Frontal cortex (tissue), 4 donors: ENCODE data around the gene TRAPPC5. TPM values are rescaled to one million over a fixed set of nuclear protein-coding genes. Genes with fewer than 3 reads are reported as not detected.

Experiments
- DNase-seq, 2 donors: peaks; one replicate each; pipeline ENCODE4 v3.0.0; 2012; ENCODE audit warnings: low spot score in 2 of 2
- FAIRE-seq: peaks from 2 replicates; lab custom pipeline; 2012; peaks lifted over from hg19 to GRCh38; lab: Jason Lieb, UNC
- total RNA-seq: library from RNA; depleted of rRNA; stranded (reverse); fragments of >200 nt; gene quantifications from one replicate; pipeline ENCODE4 v1.2.3, GENCODE V29; 2014
- donor health status: control.
- donor health status: control.
- donor health status: control.

TRAPPC5 gene
- total RNA-seq, 1 donor from 2014 or later = 15.5 TPM

DNA sequence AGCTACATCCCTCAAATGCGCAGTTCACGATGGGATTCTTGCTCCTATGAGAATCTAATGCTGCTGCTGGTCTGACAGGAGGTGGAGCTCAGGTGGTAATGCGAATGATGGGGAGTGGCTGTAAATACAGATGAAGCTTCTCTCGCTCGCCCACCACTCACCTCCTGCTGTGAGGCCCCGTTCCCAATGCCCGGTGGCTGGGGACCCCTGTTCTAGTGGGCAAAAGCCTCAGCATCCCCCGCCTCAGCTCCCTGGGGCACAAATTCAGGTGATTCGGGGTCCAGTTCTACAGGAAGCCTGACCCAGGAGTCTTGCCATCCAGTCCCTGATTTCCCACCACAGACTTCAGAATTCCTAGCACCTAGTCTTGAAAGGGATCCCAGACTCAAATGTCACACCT is 8.1 kb upstream of the TRAPPC5 start:
- no peak for FAIRE-seq
- DNase-seq = no peak

GRCh38 chr19:7674010-7675005 is 6.3 kb upstream of the TRAPPC5 start:
- DNase-seq (no peak), FAIRE-seq (no peak)

DNA sequence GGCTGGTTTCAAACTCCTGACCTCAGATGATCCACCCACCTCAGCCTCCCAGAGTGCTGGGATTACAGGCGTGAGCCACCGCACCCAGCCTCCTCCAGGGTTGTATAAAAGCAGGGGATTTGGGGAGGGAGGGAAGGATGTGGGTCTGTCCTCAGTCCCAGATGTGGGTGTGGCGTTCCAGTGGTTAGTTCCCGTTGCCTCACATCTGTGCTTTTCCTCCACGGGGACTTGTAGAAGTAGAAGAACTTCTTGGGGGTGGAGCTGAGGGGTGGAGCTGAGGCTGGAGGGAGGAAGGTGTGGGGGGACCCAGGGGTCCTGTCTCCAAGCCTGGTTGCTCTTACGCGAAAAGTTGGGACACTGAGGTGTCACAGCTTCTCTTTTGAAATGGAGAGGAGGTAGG is 4.3 kb upstream of the TRAPPC5 start:
- FAIRE-seq (no peak), DNase-seq (no peak)

- DNase-seq (no peak), FAIRE-seq (no peak)
Observed at GRCh38 chr19:7676854-7677253, 3.8 kb upstream of the TRAPPC5 start, which contains the start of gene MCEMP1. TSS of gene MCEMP1 (plus strand) at chr19:7677090. CDS start at chr19:7677121, 31 bp downstream.

- FAIRE-seq (no peak), DNase-seq (no peak)
Observed at GRCh38 chr19:7677669-7678311, 2.8 kb upstream of the TRAPPC5 start.

- DNase-seq = no peak
Observed at GRCh38 chr19:7678971-7679751, 1.5 kb upstream of the TRAPPC5 start.

GRCh38 chr19:7679771-7680605 is 645 bp upstream of the TRAPPC5 start:
- no peak for DNase-seq
- no peak for FAIRE-seq

More at GRCh38 chr19:7678971-7679751, 1.5 kb upstream of the TRAPPC5 start:
- no peak for FAIRE-seq

DNA sequence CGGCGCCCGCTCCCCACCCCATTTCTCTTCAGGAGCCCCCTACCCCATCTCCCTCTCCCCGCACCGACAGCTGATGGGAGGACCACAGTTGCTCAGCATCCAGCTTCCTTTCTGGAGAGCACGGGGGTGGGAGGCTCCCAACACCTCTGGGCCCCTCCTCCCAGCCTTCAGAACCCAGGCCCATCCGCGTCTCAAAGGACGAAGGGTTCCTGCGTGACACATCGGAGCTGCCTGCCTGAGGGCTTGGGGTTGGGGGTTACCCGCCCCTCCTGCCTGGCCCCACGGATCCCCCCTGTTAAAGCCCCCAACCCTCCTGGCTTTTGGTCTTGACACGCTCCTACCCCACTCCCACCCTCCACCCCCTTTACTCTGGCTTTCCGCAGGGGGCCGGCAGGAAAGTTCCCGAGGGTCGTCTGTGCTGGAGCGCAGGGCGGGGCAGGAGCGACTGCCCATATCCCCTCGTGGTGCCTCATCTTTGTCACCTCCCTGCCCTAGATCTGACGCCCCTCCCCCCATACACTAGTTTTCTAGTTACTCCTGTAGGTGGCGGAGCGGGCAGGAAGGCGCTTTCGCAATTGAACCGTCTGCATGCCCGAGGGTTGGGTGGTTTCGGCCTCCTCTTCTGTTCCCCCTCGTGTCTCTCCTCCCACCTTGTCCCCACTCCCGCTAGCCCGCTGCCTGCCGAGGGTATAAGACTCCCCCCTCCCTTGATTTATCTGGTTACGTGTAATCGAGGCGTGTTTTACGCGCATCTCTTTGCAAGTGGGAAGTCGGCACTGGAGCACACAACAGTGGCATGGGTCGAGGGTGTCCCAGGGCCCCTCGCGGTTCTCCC is 924 bp downstream of the TRAPPC5 start:
- DNase-seq = peak; percentile 80 to 83
- FAIRE-seq = no peak

DNA sequence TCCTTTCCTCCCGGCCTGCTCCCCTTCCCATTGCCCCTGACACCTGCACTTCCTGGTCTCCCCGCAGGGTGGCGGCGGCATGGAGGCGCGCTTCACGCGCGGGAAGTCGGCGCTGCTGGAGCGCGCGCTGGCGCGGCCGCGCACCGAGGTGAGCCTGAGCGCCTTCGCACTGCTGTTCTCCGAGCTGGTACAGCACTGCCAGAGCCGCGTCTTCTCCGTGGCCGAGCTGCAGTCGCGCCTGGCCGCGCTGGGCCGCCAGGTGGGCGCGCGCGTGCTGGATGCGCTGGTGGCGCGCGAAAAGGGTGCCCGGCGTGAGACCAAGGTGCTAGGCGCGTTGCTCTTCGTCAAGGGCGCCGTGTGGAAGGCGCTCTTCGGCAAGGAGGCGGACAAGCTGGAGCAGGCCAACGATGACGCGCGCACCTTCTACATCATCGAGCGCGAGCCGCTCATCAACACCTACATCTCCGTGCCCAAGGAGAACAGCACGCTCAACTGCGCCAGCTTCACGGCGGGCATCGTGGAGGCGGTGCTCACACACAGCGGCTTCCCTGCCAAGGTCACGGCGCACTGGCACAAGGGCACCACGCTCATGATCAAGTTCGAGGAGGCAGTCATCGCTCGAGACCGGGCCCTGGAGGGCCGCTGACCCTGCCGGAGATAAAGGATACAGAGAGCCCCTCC is 1.7 kb downstream of the TRAPPC5 start:
- DNase-seq (no peak), FAIRE-seq (no peak)

- DNase-seq (no peak), FAIRE-seq (no peak)
Observed at GRCh38 chr19:7685546-7686445, 5.2 kb downstream of the TRAPPC5 start.

DNA sequence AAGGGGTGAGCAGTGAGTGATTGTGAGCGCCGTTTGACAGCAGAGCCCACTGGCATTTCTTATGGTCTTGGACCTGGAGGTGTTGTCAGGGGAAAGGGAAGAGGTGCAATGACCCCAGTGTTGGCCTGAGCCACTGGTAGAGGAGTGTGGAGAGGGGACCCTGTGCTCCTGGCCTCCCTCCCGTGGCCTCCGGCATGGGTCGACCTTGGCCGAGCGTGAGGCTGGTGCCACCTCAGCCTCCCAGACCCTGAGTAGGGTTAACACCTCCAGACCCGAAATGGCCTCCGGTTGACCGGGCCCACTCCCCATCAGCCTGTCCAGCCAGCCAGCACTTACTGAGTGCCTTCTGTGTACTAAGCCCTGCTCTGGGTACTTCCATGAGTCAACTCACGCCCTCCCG is 6.5 kb downstream of the TRAPPC5 start:
- DNase-seq = no peak

GRCh38 chr19:7689165-7689564 is 8.5 kb downstream of the TRAPPC5 start:
- FAIRE-seq = no peak
- no peak for DNase-seq

More for the DNA sequence above, 6.5 kb downstream of the TRAPPC5 start:
- no peak for FAIRE-seq

DNA sequence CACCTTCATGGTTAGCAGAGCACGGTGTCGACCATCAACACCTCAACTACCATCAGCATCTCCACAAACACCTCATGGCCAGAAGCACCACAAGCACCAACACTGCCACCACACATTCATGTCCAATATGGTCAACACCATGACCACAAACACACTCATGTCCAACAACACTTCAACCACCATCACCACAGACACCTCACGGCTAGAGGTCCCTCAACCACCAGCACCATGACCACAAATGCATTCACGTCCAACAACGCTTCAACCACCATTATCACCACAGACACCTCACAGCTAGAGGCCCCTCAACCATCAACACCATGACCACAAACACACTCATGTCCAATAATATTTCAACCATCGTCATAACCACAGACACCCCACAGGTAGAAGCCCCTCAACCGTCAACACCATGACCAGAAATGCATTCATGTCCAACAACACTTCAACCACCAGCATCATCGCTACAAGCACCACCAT is 10.2 kb downstream of the TRAPPC5 start:
- no peak for DNase-seq
- FAIRE-seq = no peak

DNA sequence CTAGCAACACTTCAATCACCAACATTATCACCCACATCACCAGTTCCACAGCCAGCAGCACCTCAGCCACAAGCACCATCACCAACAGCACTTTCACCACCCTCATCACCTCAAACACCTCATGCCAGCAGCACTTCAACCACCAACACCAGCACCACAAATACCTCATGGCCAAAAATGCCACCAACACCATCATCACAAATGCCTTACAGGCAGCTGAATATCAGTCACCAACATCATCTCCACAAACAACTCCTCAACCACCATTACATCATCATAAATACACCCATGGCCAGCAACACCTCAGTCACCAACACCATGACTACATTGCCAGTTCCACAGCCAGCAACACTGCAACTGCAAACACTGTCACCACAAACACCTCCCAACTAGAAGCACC is 10.9 kb downstream of the TRAPPC5 start:
- FAIRE-seq = no peak
- no peak for DNase-seq

DNA sequence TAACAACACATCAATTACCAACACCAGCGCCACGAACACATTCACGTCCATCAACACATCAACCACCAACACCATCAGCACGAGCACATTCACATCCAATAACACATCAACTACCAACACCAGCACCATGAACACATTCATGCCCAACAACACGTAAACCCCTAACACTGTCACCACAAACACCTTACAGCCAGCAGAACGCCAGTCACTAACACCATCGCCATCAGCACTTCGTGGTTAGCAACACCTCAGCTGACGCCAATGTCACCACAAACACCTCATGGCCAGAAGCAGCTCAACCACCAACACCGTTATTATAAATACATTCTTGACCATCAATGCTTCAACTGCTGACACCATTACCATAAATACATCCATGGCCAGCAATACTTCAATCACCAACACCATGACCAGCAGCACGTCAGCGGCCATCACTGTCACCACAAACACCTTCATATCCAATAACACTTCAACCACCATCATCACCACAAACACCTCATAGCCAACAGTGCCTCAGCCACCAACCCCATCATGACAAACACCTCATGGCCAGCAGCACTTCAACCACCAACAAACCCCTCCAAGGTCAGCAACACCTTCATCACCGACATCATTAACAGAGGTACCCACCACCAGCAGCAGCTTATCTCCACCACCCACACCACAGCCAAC is 11.9 kb downstream of the TRAPPC5 start:
- DNase-seq (no peak), FAIRE-seq (no peak)

GRCh38 chr19:7694499-7694898 is 13.9 kb downstream of the TRAPPC5 start:
- no peak for FAIRE-seq
- no peak for DNase-seq
